ENCODE results near the gene KIF2C.
"Not testable (repeated sequence)": the region's sequence is repeated elsewhere in the genome, so short reads cannot be mapped to it uniquely, and the experiment has no call there.

The KIF2C gene

GRCh38 chr1:44720281-44720680, 19.4 kb upstream of the KIF2C start:
- FAIRE-seq: no peak

- FAIRE-seq: peak; percentile 41
Measured at GRCh38 chr1:44721485-44722361, 17.9 kb upstream of the KIF2C start.

GRCh38 chr1:44723064-44723463, 16.6 kb upstream of the KIF2C start:
- no peak for FAIRE-seq

- no peak for FAIRE-seq
Measured at GRCh38 chr1:44723496-44724295, 15.9 kb upstream of the KIF2C start.

GRCh38 chr1:44724296-44724954, 15.2 kb upstream of the KIF2C start:
- no peak for FAIRE-seq

GRCh38 chr1:44724955-44725698, 14.5 kb upstream of the KIF2C start:
- FAIRE-seq: no peak

- FAIRE-seq: peak; percentile 96
Measured at GRCh38 chr1:44730741-44731512, 8.7 kb upstream of the KIF2C start, which contains the start of gene RNU5D-1. Gene RNU5D-1, minus strand, starts transcription at chr1:44731170.

GRCh38 chr1:44733365-44733764, 6.3 kb upstream of the KIF2C start:
- FAIRE-seq: no peak

- no peak for FAIRE-seq
Measured at GRCh38 chr1:44733784-44734183, 5.9 kb upstream of the KIF2C start.

- no peak for FAIRE-seq
Measured at GRCh38 chr1:44735992-44736391, 3.6 kb upstream of the KIF2C start.

GRCh38 chr1:44738953-44739306, 707 bp upstream of the KIF2C start:
- FAIRE-seq: not testable (repeated sequence)

GRCh38 chr1:44740179-44740617, 561 bp downstream of the KIF2C start:
- FAIRE-seq: no peak

- FAIRE-seq: no peak
Measured at GRCh38 chr1:44743211-44743610, 3.6 kb downstream of the KIF2C start.

- no peak for FAIRE-seq
Measured at GRCh38 chr1:44747878-44748277, 8.2 kb downstream of the KIF2C start.

- FAIRE-seq: no peak
Measured at GRCh38 chr1:44757420-44757819, 17.8 kb downstream of the KIF2C start.

GRCh38 chr1:44759077-44759476, 19.4 kb downstream of the KIF2C start:
- no peak for FAIRE-seq

GRCh38 chr1:44760876-44761275, 21.2 kb downstream of the KIF2C start:
- no peak for FAIRE-seq

- FAIRE-seq: not testable (repeated sequence)
Measured at GRCh38 chr1:44766421-44766820, 26.8 kb downstream of the KIF2C start.

- FAIRE-seq: no peak
Measured at GRCh38 chr1:44775078-44775929, 35.7 kb downstream of the KIF2C start, which contains the start of gene RPS8. Gene RPS8, plus strand, starts transcription at chr1:44775540. Its CDS starts 57 bp downstream, at chr1:44775597.

GRCh38 chr1:44775930-44776729, 36.5 kb downstream of the KIF2C start:
- no peak for FAIRE-seq
